ENCODE results near the gene PMEPA1. TPM values are rescaled to one million over a fixed set of nuclear protein-coding genes. Genes with fewer than 3 reads are reported as not detected.

The PMEPA1 gene
- total RNA-seq, 1 donor from 2014 or later = 34.8 TPM

DNA sequence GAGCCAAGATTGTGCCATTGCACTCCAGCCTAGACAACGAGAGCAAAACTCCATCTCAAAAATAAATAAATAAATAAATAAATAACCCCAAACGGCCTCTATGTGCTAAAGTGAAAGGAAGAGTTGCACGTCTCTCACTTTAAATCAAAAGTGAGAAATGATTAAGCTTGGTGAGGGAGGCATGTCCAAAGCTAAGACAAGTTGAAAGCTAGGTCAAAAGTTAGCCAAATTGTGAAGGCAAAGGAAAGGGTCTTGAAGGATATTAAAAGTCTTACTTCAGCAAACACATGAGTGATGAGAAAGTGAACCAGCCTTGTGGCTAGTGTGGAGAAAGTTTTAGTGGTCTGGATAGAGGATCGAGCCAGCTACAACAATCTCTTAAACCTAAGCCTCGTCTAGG, 103.9 kb downstream of the PMEPA1 start:
- intact Hi-C loops (cut with DNase I) = no loop called here
- DNase-seq (ENCODE audit: low spot score) = no peak

DNA sequence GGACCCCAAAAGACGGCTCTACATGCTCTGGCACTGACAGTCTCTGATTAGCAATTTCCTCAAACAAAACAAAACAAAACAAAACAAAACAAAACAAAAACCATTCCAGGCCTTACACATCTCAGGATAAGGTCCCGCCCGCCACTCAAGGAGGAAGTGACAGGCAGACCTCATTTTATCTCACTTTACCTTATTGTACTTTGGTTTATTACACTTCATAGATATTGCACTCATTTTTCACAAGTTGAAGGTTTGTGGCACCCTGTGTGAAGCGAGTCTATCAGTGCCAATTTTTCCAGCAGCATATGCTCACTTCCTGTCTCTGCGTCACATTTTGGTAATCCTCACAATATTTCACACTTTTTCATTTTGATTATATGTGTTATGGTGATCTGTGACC, 104.8 kb downstream of the PMEPA1 start:
- intact Hi-C loops (cut with DNase I) = no loop called here
- DNase-seq (ENCODE audit: low spot score) = no peak

DNA sequence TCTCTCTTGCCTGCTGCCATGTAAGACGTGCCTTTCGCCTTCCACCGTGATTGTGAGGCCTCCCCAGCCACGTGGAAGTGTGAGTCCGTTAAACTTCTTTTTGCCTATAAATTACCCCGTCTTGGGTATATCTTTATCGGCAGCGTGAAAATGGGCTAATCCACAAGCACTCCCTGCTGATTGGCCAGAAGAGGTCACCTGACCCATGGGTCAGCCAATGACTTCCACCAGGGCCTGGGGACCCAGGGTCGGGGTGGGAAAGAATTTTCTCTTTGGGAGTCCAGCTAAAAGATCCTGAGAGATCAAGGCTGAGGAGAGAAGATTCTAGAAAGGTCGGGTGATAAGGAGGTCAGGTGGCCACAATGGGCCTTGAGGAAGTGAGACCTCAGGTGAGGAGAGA, 106.7 kb downstream of the PMEPA1 start:
- intact Hi-C loops (cut with DNase I) = no loop called here
- no peak for DNase-seq (ENCODE audit: low spot score)

DNA sequence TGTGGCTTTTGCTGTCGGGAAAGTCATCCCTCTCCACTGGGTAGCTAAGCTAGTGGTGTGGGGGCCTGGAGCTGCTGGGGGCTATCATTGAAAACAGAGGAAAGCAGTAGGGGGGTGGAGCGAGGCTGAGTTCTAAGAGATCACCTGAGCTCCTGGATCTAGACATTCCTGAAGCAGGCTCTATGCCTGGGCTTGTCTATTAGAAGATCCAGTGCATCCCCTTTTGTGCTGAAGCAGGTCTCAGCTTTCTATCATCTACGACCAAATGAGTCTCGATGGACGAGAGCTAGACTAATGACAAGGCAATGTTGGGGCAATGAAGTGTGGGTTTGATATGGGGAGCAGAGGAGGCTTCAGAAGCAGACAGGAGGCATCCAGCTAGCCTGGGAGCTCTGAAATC, 108.1 kb downstream of the PMEPA1 start:
- no peak for DNase-seq (ENCODE audit: low spot score)
- intact Hi-C loops (cut with DNase I) = no loop called here

DNA sequence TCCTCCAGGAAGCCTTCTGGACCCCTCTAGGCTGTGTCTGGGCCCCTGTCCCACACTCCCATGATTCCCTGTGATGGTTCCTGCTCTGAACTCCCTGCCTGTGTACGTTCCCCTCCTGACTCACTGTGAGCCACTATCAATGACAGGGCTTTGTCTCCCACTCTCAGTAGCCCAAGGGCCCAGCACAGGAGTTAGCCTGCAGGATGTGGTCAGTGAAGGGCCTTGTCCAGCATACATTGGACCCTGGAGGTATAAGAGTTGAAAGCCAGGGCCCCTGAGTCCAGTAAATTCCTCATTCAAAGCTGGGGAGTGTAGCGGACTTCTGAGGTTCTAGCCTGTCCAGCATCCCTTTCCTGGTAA, 108.6 kb downstream of the PMEPA1 start:
- DNase-seq (ENCODE audit: low spot score) = no peak
- intact Hi-C loops (cut with DNase I) = no loop called here

DNA sequence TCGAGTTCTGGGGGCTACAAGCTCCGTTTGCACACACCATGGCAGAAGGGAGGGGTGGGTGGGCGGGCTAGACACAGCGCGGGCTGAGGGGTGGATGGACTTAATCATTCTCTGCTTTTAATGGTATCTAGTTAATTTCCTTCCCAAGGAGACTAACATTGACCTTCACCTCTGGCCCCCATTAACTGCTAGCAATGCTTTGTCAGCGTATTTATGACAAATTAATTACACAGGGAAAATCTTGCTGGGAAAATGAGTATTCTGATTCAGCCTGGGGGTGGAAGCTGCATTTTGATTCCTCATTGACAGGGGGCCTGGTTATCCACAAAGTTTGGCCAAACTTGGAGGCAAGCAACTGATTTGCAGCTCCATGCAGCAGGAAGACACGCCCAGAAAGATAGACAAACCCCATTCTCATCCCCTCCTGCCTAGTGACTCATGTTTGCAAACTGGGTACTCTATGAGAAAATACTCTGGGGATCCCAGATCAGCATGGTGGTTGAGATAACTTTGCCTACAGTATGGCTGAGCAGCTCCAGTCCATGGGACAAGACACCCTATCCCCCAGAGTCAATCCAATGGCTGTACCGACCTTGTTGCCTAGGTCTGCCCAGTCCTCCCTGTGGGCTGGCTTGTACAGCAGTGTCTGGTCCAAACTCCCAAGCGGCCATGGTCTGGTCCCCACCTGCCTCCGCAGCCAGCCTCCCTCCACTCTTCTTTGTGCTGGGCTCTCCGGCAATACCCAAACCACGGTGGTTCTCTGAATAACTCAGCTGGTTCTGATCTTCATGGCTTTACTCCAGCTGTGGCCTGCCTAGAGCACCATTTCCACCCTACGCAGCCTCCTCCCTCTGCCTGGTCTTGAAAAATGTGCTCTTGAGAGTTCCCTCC, 109.2 kb downstream of the PMEPA1 start:
- intact Hi-C loops (cut with DNase I) = no loop called here
- no peak for DNase-seq (ENCODE audit: low spot score)

DNA sequence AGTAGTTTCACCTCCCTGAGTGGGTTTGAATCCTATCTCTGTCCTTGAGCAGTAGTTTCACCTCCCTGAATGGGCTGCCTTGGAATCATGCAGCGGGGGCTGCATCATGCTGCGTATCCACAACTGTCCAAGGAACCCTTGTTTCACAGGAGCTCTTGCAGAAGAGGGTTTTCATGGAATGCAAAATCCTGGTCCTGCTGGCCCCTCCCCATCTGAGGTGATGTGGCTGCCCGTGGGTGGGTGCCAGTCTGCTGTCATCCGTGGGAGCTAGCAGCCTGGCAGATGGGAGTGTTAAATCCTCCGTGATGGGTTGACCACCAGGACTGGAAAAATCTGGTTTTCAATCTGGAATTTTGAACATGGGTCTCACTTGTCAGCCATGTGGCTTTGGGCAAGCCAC, 111.3 kb downstream of the PMEPA1 start:
- no peak for DNase-seq (ENCODE audit: low spot score)
- intact Hi-C loops (cut with DNase I) = no loop called here

Other genes starting within 250 kb of the PMEPA1 start
- gene CTCFL, start 184.9 kb downstream of the PMEPA1 start, total RNA-seq = not detected
- gene PCK1, start 148.9 kb downstream of the PMEPA1 start, total RNA-seq = 0.48 TPM
- gene ZBP1, start 89.6 kb downstream of the PMEPA1 start, total RNA-seq = 0.43 TPM

Data from cardiac septum (tissue), 1 donor.